ENCODE measurements around the gene UNC119B. TPM values are rescaled to one million over a fixed set of nuclear protein-coding genes. Genes with fewer than 3 reads are reported as not detected.

UNC119B gene
- polyA plus RNA-seq, 1 of the 3 experiments (the other 2 are of a cell fraction) = 23.6 TPM

GRCh38 chr12:120757949-120758348, 47.7 kb downstream of the UNC119B start:
- no peaks in the 10 kb centered on the region for H3F3A ChIP-seq (replicated peaks; ENCODE audit: insufficient read depth)
- no peak for DNase-seq
- H3K9ac ChIP-seq = no peak overlapping the region
- H3K79me2 ChIP-seq (ENCODE audit: insufficient read depth) = no peaks in the 10 kb centered on the region
- peaks cover 0 to 12% of the 10 kb centered on the region in 2 experiments; a peak in 1 of 4 replicates for H3K4me1 ChIP-seq (ENCODE audit: control insufficient read depth in 1 of 2, insufficient read depth in 2 of 2, low read depth in 1 of 2, low read length in 1 of 2)
- 78% methylated on average over 6 of the region's 6 CpGs for WGBS (ENCODE audit: low lambda C conversion rate)
- H3K4me2 ChIP-seq = no peak overlapping the region
- ChIA-PET CTCF (interaction anchor here (1.3 to 1.7 kb wide), 3 partner anchors 18 to 214 kb away, joined by 3 to 5 read pairs (median 3); no protein-coding TSS in a partner anchor), POLR2A (no interaction called here)
- H3K27ac ChIP-seq (ENCODE audit: low read depth in 2 of 2, low read length in 1 of 2) = no peak overlapping the region
- no peaks in the 10 kb centered on the region for H4K20me1 ChIP-seq (ENCODE audit: insufficient read depth)
- peaks cover 0 to 19% of the 10 kb centered on the region in 2 experiments for H3K36me3 ChIP-seq (replicated peaks in 1 of 2; ENCODE audit: control insufficient read depth in 1 of 2, insufficient read depth in 2 of 2, low read length in 1 of 2)
- 0 out of 2 replicates have a peak, but pooled peaks cover 3% of the 10 kb centered on the region for H3K9me3 ChIP-seq
- no peak overlapping the region for H2AFZ ChIP-seq (ENCODE audit: low read depth)
- H3K4me3 ChIP-seq (ENCODE audit: low read depth in 2 of 2, low read length in 1 of 2) = no peak overlapping the region
- H3K27me3 ChIP-seq (ENCODE audit: insufficient read depth) = no peaks in the 10 kb centered on the region
- no peak for TF ChIP-seq RAD21 (IDR thresholded peaks at IDR 0.05; ENCODE audit: low read length)
- no peak for TF ChIP-seq RFX5 (IDR thresholded peaks at IDR 0.05; ENCODE audit: low read length)
- no peak for TF ChIP-seq RXRA (IDR thresholded peaks at IDR 0.05; ENCODE audit: borderline replicate concordance, low read depth)
- no peak for TF ChIP-seq RCOR1 (IDR thresholded peaks at IDR 0.05; ENCODE audit: low read length)
- no peak for TF ChIP-seq GABPA (IDR thresholded peaks at IDR 0.05; ENCODE audit: low read depth)
- no peaks in the 10 kb centered on the region for H3K9me2 ChIP-seq

GRCh38 chr12:120758798-120759590, 48.7 kb downstream of the UNC119B start:
- ChIA-PET CTCF (interaction anchor here (0.8 to 1.5 kb wide), 2 partner anchors 110 to 212 kb away, joined by 3 read pairs; no protein-coding TSS in a partner anchor), POLR2A (no interaction called here)
- no peaks in the 10 kb centered on the region for H3K79me2 ChIP-seq (ENCODE audit: insufficient read depth)
- H3K27ac ChIP-seq (ENCODE audit: low read depth in 2 of 2, low read length in 1 of 2) = no peak overlapping the region
- no peaks in the 10 kb centered on the region for H3K9me2 ChIP-seq
- H3K36me3 ChIP-seq (replicated peaks in 1 of 2; ENCODE audit: control insufficient read depth in 1 of 2, insufficient read depth in 2 of 2, low read length in 1 of 2) = peaks cover 0 to 29% of the 10 kb centered on the region in 2 experiments
- 0 out of 2 replicates have a peak, but pooled peaks cover 3% of the 10 kb centered on the region for H3K9me3 ChIP-seq
- H3K9ac ChIP-seq = no peak overlapping the region
- DNase-seq = no peak
- H3K4me1 ChIP-seq (ENCODE audit: control insufficient read depth in 1 of 2, insufficient read depth in 2 of 2, low read depth in 1 of 2, low read length in 1 of 2) = peaks cover 0 to 12% of the 10 kb centered on the region in 2 experiments; a peak in 1 of 4 replicates
- H3F3A ChIP-seq (replicated peaks; ENCODE audit: insufficient read depth) = no peaks in the 10 kb centered on the region
- no peaks in the 10 kb centered on the region for H3K27me3 ChIP-seq (ENCODE audit: insufficient read depth)
- no peak overlapping the region for H3K4me3 ChIP-seq (ENCODE audit: low read depth in 2 of 2, low read length in 1 of 2)
- no peaks in the 10 kb centered on the region for H4K20me1 ChIP-seq (ENCODE audit: insufficient read depth)
- WGBS (ENCODE audit: low lambda C conversion rate) = 91% methylated on average over 7 of the region's 7 CpGs
- H3K4me2 ChIP-seq = no peak overlapping the region
- no peak overlapping the region for H2AFZ ChIP-seq (ENCODE audit: low read depth)
- TF ChIP-seq, protein P1, sequence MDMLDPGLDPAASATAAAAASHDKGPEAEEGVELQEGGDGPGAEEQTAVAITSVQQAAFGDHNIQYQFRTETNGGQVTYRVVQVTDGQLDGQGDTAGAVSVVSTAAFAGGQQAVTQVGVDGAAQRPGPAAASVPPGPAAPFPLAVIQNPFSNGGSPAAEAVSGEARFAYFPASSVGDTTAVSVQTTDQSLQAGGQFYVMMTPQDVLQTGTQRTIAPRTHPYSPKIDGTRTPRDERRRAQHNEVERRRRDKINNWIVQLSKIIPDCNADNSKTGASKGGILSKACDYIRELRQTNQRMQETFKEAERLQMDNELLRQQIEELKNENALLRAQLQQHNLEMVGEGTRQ (IDR thresholded peaks at IDR 0.05; ENCODE audit: borderline replicate concordance, low read depth, low read length) = no peak
- TF ChIP-seq, protein P2, sequence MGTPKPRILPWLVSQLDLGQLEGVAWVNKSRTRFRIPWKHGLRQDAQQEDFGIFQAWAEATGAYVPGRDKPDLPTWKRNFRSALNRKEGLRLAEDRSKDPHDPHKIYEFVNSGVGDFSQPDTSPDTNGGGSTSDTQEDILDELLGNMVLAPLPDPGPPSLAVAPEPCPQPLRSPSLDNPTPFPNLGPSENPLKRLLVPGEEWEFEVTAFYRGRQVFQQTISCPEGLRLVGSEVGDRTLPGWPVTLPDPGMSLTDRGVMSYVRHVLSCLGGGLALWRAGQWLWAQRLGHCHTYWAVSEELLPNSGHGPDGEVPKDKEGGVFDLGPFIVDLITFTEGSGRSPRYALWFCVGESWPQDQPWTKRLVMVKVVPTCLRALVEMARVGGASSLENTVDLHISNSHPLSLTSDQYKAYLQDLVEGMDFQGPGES (IDR thresholded peaks at IDR 0.05; ENCODE audit: low read depth, low read length) = no peak
- TF ChIP-seq REST (IDR thresholded peaks at IDR 0.05; ENCODE audit: low read depth, low read length) (no peak), JUND (IDR thresholded peaks at IDR 0.05) (no peak), FOXJ3 (CRISPR knock-in tag; IDR thresholded peaks at IDR 0.05) (no peak), MXI1 (IDR thresholded peaks at IDR 0.05; ENCODE audit: low read depth, low read length) (no peak), GATA2 (CRISPR knock-in tag; IDR thresholded peaks at IDR 0.05) (no peak), MEF2A (IDR thresholded peaks at IDR 0.05; ENCODE audit: borderline replicate concordance, low read depth) (no peak), NFIC (IDR thresholded peaks at IDR 0.05; ENCODE audit: borderline replicate concordance) (no peak), FOSL2 (IDR thresholded peaks at IDR 0.05; ENCODE audit: borderline replicate concordance, low read depth) (no peak), SIN3A (IDR thresholded peaks at IDR 0.05; ENCODE audit: borderline replicate concordance, low read depth, low read length) (no peak)
- TF ChIP-seq, protein P3, sequence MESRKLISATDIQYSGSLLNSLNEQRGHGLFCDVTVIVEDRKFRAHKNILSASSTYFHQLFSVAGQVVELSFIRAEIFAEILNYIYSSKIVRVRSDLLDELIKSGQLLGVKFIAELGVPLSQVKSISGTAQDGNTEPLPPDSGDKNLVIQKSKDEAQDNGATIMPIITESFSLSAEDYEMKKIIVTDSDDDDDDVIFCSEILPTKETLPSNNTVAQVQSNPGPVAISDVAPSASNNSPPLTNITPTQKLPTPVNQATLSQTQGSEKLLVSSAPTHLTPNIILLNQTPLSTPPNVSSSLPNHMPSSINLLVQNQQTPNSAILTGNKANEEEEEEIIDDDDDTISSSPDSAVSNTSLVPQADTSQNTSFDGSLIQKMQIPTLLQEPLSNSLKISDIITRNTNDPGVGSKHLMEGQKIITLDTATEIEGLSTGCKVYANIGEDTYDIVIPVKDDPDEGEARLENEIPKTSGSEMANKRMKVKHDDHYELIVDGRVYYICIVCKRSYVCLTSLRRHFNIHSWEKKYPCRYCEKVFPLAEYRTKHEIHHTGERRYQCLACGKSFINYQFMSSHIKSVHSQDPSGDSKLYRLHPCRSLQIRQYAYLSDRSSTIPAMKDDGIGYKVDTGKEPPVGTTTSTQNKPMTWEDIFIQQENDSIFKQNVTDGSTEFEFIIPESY (IDR thresholded peaks at IDR 0.05; ENCODE audit: borderline replicate concordance, low read depth) = no peak
